T-cell (primary cell): ENCODE measurements around the gene SLFNL1. TPM values are rescaled to one million over a fixed set of nuclear protein-coding genes. Genes with fewer than 3 reads are reported as not detected.

Experiments
- ATAC-seq, 4 experiments: fragments of 200-7000 bp in 3 of 4; fragments of 150-1000 bp in 1 of 4; cut with Tn5 transposase; replicated peaks in 1 of 4; 1 replicate in 3 of 4; 2 replicates in 1 of 4; pipeline ENCODE4 v1.10.0; 2021; ENCODE audit warnings: moderate library complexity in 3 of 4, mild to moderate bottlenecking in 2 of 4, moderate number of reproducible peaks in 1 of 4
- CTCF ChIA-PET, 2 donors: fragments of 300-600 bp; sonication (Branson Sonifier 250); formaldehyde crosslinking; loops; one replicate each; lab custom pipeline; 2022; ENCODE audit warnings: antibody characterized with exemption in 2 of 2; lab: Charles Lee
- POLR2A ChIA-PET, 2 donors: fragments of 300-600 bp; sonication (Branson Sonifier 250); formaldehyde crosslinking; loops; one replicate each; lab custom pipeline; 2022; ENCODE audit warnings: antibody characterized with exemption in 2 of 2; lab: Charles Lee
- DNase-seq, 35 experiments: peaks; one replicate each; pipeline versions ENCODE4 v3.0.0 to v3.0.0-alpha.2; 2013 to 2023
- H3K27ac ChIP-seq: one replicate; pipeline ENCODE4 v1.5.1; 2013; ENCODE audit warnings: low read length
- H3K27me3 ChIP-seq, 2 experiments: replicated peaks in 1 of 2; 1 replicate in 1 of 2; 2 replicates in 1 of 2; pipeline versions ENCODE4 v1.6.1 to v1.7.0; 2013; ENCODE audit warnings: low read length in 1 of 2, mixed read lengths in 1 of 2; ENCODE audit not compliant: control insufficient read depth in 2 of 2, insufficient read depth in 2 of 2; ENCODE audit errors: extremely low read depth in 1 of 2
- H3K36me3 ChIP-seq, 2 donors: 1 replicate in 1 of 2; 2 replicates in 1 of 2; pipeline versions ENCODE4 v1.6.1 to v1.7.0; 2013; ENCODE audit warnings: low read length in 1 of 2; ENCODE audit not compliant: control insufficient read depth in 2 of 2, insufficient read depth in 1 of 2; ENCODE audit errors: extremely low read depth in 1 of 2
- H3K4me1 ChIP-seq, 2 experiments: 1 replicate in 1 of 2; 2 replicates in 1 of 2; pipeline versions ENCODE4 v1.6.1 to v1.7.0; 2013; ENCODE audit warnings: low read length in 2 of 2, mixed read lengths in 1 of 2; ENCODE audit not compliant: insufficient read depth in 2 of 2, control insufficient read depth in 1 of 2; ENCODE audit errors: extremely low read depth in 1 of 2
- H3K4me3 ChIP-seq, 2 donors: 1 replicate in 1 of 2; 2 replicates in 1 of 2; pipeline versions ENCODE4 v1.5.1 to v1.7.0; 2013; ENCODE audit warnings: mild to moderate bottlenecking in 2 of 2, low read length in 1 of 2, moderate library complexity in 1 of 2; ENCODE audit not compliant: control insufficient read depth in 1 of 2; ENCODE audit errors: extremely low read depth in 1 of 2
- H3K9me3 ChIP-seq: 2 replicates; pipeline ENCODE4 v1.7.0; 2013
- H3K27ac Mint-ChIP-seq, 2 donors: one replicate each; pipeline ENCODE4 v1.8.0; 2020 to 2021; ENCODE audit warnings: mild to moderate bottlenecking in 2 of 2, mixed read lengths in 2 of 2
- H3K27me3 Mint-ChIP-seq, 2 donors: one replicate each; pipeline ENCODE4 v1.8.0; 2021 to 2022; ENCODE audit warnings: mixed read lengths in 2 of 2
- H3K36me3 Mint-ChIP-seq: one replicate; pipeline ENCODE4 v1.8.0; 2021; ENCODE audit warnings: mixed read lengths
- H3K4me1 Mint-ChIP-seq, 3 donors: one replicate each; pipeline ENCODE4 v1.8.0; 2020 to 2022; ENCODE audit warnings: mixed read lengths in 3 of 3, mild to moderate bottlenecking in 1 of 3
- H3K4me3 Mint-ChIP-seq, 3 donors: one replicate each; pipeline ENCODE4 v1.8.0; 2020 to 2022; ENCODE audit warnings: mild to moderate bottlenecking in 3 of 3, mixed read lengths in 3 of 3, moderate library complexity in 3 of 3
- H3K9me3 Mint-ChIP-seq, 3 donors: one replicate each; pipeline ENCODE4 v1.8.0; 2020 to 2022; ENCODE audit warnings: mixed read lengths in 3 of 3
- WGBS: methylation state at CpG from one replicate; pipeline ENCODE4 v1.1.5; 2013; ENCODE audit warnings: missing lambda C conversion rate; ENCODE audit not compliant: insufficient coverage; 5-methylcytosine and 5-hydroxymethylcytosine counted together
- total RNA-seq, 35 experiments: library from RNA in 6 of 35; stranded (reverse) in 6 of 35; fragments of 120-200 nt in 1 of 35; gene quantifications; one replicate each; pipeline versions ENCODE4 v1.2.1 to v1.2.4 and lab custom pipeline; 2013 to 2026

Gene SLFNL1
- total RNA-seq, 5 donors from 2014 or later (not counting 1 experiment from before 2014, with no cell fraction given): 0.25 to 0.98 (median 0.82) TPM

DNA sequence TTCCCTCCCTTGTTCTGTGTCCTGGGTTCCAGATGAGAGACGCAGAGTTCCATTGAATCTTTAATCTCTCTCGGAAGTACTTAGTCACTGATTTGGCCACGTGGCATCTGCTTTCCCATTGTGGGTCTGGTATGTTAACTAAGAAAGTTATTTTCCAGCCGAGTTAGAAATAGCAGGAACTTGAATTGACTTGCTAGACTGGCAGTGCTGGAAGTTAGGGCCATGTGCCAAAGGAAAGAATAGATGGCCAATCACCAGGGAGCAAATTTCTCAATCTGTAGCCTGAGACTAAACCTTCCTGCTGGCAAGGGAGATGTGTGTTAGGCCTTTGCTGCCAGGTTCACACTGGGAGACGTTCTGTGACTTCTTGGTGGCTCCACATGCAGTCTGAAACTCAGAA is 24.2 kb upstream of the SLFNL1 start:
- Histone ChIP-seq H3K27me3 (no peaks in the 10 kb centered on the region), H3K4me1 (no peaks in the 10 kb centered on the region), H3K27ac (no peak overlapping the region), H3K4me3 (no peak overlapping the region), H3K9me3 (no peaks in the 10 kb centered on the region), H3K36me3 (peaks cover 3 to 41% of the 10 kb centered on the region in 2 donors)
- ChIA-PET CTCF (no interaction called here), POLR2A (no interaction called here)
- no peak for ATAC-seq
- H3K36me3 Mint-ChIP-seq: peaks cover 59% of the 10 kb centered on the region
- DNase-seq: no peak
- H3K4me1 Mint-ChIP-seq: peaks cover 2 to 8% (median 6%) of the 10 kb centered on the region in 3 donors
- no peak overlapping the region for H3K27ac Mint-ChIP-seq
- no peak overlapping the region for H3K4me3 Mint-ChIP-seq
- WGBS: 94% methylated on average over 2 of the region's 5 CpGs
- H3K9me3 Mint-ChIP-seq: no peaks in the 10 kb centered on the region
- H3K27me3 Mint-ChIP-seq: no peaks in the 10 kb centered on the region

DNA sequence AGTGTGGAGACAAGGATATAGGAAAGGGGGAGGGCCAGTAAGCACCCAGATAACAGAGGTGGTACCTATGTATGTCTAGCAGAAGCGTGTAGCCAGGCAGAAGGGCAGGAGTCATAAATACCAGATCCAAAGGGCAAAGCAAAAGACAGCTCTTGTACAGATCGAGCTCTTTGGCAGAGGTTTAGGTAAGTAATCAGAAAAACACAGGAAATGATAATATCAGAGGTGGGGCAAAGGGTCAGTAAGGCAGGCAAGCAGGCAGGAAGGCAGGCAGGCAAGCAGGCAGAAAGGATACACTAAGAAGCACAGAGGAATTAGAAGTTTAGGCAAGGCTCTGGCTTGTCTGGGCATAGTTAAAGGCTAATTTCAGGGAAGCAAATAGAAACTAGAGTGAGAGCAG is 22.7 kb upstream of the SLFNL1 start:
- Histone ChIP-seq H3K27ac (no peak overlapping the region), H3K36me3 (peaks cover 3 to 41% of the 10 kb centered on the region in 2 donors), H3K4me3 (no peak overlapping the region), H3K4me1 (no peaks in the 10 kb centered on the region), H3K9me3 (no peaks in the 10 kb centered on the region), H3K27me3 (no peaks in the 10 kb centered on the region)
- Mint-ChIP-seq H3K27ac (no peak overlapping the region), H3K9me3 (no peaks in the 10 kb centered on the region), H3K4me3 (no peak overlapping the region), H3K4me1 (peaks cover 2 to 8% (median 6%) of the 10 kb centered on the region in 3 donors), H3K36me3 (peaks cover 55% of the 10 kb centered on the region), H3K27me3 (no peaks in the 10 kb centered on the region)
- WGBS: 79% methylated on average over 2 of the region's 2 CpGs
- DNase-seq (no peak), ATAC-seq (no peak)
- POLR2A ChIA-PET: no interaction called here
- CTCF ChIA-PET: no interaction called here

DNA sequence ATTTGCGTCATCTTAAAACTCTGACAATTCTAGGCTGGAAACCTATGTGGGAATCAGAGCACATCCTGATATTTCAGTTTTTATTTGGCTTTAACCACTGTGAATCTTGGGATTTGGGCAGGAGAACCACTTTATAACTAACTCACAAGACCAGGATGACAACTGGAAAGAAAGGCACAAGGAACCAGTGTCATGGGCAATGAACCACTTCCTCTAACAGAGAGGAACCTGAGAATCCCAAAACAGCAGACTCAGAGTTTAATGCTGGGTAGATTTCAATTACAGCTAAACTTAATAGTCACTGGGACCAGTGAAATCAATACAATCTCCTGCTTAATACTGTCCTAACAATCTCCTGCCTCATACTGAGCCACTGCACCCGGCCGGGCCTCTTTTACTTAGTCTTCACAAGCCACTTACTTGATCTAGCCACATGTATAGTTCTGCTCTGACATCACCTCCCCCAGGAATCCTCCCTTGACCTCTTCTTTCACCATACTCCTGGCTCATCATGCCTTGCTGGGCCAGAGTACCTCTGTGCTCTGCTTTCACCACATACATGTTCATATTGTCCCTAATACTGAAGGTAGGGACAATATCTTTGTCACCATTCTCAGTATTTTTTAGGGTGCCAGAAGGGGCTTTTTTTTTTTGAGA is 20.2 kb upstream of the SLFNL1 start:
- peaks cover 2 to 8% (median 6%) of the 10 kb centered on the region in 3 donors for H3K4me1 Mint-ChIP-seq
- no peaks in the 10 kb centered on the region for H3K27me3 ChIP-seq
- no peaks in the 10 kb centered on the region for H3K9me3 Mint-ChIP-seq
- H3K27me3 Mint-ChIP-seq: no peaks in the 10 kb centered on the region
- ChIA-PET POLR2A (no interaction called here), CTCF (interaction anchor here in 1 of 2 donors (0.7 kb wide), 1 partner anchor 22 kb away, joined by 3 read pairs; no protein-coding TSS in a partner anchor)
- H3K4me3 Mint-ChIP-seq: no peak overlapping the region
- WGBS: 92% methylated on average over 3 of the region's 3 CpGs
- no peaks in the 10 kb centered on the region for H3K4me1 ChIP-seq
- ATAC-seq (no peak), DNase-seq (no peak)
- no peak overlapping the region for H3K27ac Mint-ChIP-seq
- H3K27ac ChIP-seq: no peak overlapping the region
- peaks cover 44% of the 10 kb centered on the region for H3K36me3 Mint-ChIP-seq
- no peaks in the 10 kb centered on the region for H3K9me3 ChIP-seq
- H3K36me3 ChIP-seq: peaks cover 3 to 43% of the 10 kb centered on the region in 2 donors
- no peak overlapping the region for H3K4me3 ChIP-seq

DNA sequence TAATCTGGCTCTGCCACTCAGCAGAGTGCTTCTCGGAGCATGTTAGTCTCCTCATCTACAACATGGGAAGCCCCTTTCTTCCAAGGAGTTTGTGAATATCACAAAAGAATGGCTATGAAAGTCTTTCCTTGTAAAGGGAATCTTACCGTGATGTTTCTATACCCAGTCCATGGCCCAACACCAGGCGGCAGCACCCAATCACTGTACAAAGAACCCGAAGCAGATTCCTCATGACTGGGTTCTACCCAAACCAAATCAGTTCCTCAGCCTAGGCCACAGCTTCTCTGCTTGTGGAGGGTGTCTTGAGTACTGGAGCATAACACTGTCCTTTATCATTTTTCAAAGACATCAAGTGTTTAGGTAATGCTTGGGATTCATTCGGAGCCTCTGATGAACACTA is 16.6 kb upstream of the SLFNL1 start:
- Mint-ChIP-seq H3K9me3 (no peaks in the 10 kb centered on the region), H3K36me3 (peaks cover 30% of the 10 kb centered on the region), H3K27me3 (no peaks in the 10 kb centered on the region), H3K27ac (no peak overlapping the region), H3K4me1 (no peaks in the 10 kb centered on the region), H3K4me3 (no peak overlapping the region)
- H3K27me3 ChIP-seq: no peaks in the 10 kb centered on the region
- no peaks in the 10 kb centered on the region for H3K4me1 ChIP-seq
- POLR2A ChIA-PET: no interaction called here
- CTCF ChIA-PET: interaction anchor here in 1 of 2 donors (0.5 kb wide), 1 partner anchor 1371 kb away, joined by 5 read pairs; no protein-coding TSS in a partner anchor
- H3K4me3 ChIP-seq: no peak overlapping the region
- WGBS: no CpG with 5 or more reads among the region's 5 CpGs
- DNase-seq: no peak
- peaks cover 0 to 38% of the 10 kb centered on the region in 2 donors for H3K36me3 ChIP-seq
- no peak overlapping the region for H3K27ac ChIP-seq
- no peaks in the 10 kb centered on the region for H3K9me3 ChIP-seq
- no peak for ATAC-seq

DNA sequence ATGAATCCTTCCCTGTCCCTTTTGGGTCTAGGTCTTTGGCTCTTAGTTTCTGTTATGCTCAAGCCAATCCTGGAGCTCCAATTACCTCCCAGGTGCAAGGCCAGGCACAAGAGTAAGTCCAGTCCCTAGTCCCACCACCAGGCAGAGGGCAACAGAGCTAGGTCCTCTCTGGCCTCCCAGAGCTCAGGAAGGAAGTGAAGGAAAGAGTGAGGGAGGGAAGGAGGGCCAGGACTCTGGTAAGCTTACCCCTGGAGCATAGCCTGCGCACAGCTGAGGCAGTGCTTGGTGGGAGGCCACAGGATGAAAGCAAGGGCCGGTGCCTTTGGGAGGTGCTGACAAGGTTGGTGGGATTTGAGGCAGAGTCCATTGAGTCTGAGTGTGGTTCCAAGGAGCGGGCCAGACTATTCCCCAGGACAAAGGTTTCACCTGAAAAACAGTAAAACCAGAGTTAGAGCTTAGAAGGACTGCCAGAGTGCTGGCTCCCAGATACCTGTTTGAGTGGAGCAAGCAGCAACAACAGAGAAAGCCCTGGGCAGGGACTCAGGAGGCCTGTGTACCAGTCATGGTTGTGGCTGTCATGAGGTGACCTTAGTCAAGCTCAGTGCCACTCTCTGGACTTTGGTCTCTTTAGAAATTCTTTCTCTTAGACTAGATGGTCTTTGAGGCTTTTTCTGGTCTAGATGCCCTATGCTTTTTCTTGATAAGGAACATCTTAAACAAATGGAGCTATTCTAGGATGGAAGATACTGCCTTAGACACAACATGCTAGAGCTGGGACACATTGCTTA is 15.8 kb upstream of the SLFNL1 start:
- H3K36me3 Mint-ChIP-seq: peaks cover 28% of the 10 kb centered on the region
- CTCF ChIA-PET: interaction anchor here (0.5 to 0.6 kb wide), 2 partner anchors 1370 to 1711 kb away, joined by 5 to 8 read pairs; no protein-coding TSS in a partner anchor
- no peak for DNase-seq
- H3K27ac Mint-ChIP-seq: no peak overlapping the region
- H3K4me1 Mint-ChIP-seq: no peaks in the 10 kb centered on the region
- no peak for ATAC-seq
- Histone ChIP-seq H3K27ac (no peak overlapping the region), H3K36me3 (peaks cover 0 to 39% of the 10 kb centered on the region in 2 donors), H3K4me1 (no peaks in the 10 kb centered on the region), H3K9me3 (no peaks in the 10 kb centered on the region), H3K4me3 (no peak overlapping the region), H3K27me3 (no peaks in the 10 kb centered on the region)
- no peaks in the 10 kb centered on the region for H3K27me3 Mint-ChIP-seq
- WGBS: 97% methylated on average over 3 of the region's 3 CpGs
- H3K9me3 Mint-ChIP-seq: no peaks in the 10 kb centered on the region
- no peak overlapping the region for H3K4me3 Mint-ChIP-seq
- POLR2A ChIA-PET: interaction anchor here in 1 of 2 donors (0.6 kb wide), 1 partner anchor 232 kb away, joined by 5 read pairs; no protein-coding TSS in a partner anchor

DNA sequence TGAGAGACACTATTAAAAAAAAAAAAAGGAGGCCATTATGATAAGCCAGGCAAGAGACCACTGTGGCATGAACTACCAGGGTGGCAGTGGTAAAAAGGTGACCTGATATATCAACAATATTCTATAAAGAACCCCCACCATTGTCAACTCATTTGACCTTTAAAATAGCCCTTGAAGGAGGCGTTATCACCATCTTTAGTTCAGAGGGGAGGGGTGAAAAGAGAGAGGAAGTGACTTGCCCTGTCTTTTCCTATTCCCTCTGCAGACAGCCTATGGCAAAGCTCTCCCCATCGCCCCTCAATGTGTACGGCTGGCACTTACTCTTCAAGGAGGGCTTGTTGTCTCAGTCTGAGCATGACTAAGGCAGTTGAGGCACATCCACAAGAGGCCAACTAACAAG is 11.7 kb upstream of the SLFNL1 start:
- Histone ChIP-seq H3K27ac (no peak overlapping the region), H3K36me3 (peaks cover 0 to 45% of the 10 kb centered on the region in 2 donors), H3K9me3 (no peaks in the 10 kb centered on the region), H3K4me1 (no peaks in the 10 kb centered on the region), H3K27me3 (no peaks in the 10 kb centered on the region), H3K4me3 (no peak overlapping the region)
- ChIA-PET POLR2A (no interaction called here), CTCF (no interaction called here)
- H3K36me3 Mint-ChIP-seq: peaks cover 37% of the 10 kb centered on the region
- no peak for ATAC-seq
- DNase-seq: no peak
- no peak overlapping the region for H3K4me3 Mint-ChIP-seq
- H3K27me3 Mint-ChIP-seq: no peaks in the 10 kb centered on the region
- no peak overlapping the region for H3K27ac Mint-ChIP-seq
- H3K4me1 Mint-ChIP-seq: no peaks in the 10 kb centered on the region
- 92% methylated on average over 2 of the region's 3 CpGs for WGBS
- H3K9me3 Mint-ChIP-seq: no peaks in the 10 kb centered on the region
